ENCODE results near the gene SYCE1L.

The SYCE1L gene

DNA sequence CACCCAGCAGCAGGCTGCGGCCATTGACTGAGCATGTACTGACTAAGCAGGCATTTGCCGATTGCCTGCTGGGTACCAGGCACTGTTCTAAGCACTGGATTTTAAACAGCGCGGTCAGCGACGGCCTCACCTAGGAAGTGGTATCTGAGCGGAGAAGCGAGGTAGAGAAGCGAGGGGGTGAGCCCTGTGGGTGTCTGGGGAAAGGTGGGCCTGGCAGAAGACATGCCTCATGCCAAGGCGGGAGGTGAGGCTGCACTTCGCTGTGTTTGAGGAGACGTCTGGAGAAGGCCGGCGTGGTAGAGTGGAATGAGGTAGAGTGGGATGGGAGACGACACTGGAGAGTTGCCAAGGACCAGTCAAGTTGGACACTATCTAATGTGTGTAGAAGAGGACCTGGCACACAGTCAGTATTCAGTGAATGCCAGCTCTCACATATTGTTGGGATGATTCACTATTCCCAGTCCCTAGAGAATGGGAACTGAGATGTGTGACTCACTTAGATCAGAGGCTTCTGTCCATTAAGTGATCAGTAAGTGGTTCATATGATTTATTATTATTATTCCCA is 14.4 kb downstream of the SYCE1L start:
- no peak overlapping the region for H3K4me3 ChIP-seq (ENCODE audit: low read depth, low read length)
- TF ChIP-seq, protein P1, sequence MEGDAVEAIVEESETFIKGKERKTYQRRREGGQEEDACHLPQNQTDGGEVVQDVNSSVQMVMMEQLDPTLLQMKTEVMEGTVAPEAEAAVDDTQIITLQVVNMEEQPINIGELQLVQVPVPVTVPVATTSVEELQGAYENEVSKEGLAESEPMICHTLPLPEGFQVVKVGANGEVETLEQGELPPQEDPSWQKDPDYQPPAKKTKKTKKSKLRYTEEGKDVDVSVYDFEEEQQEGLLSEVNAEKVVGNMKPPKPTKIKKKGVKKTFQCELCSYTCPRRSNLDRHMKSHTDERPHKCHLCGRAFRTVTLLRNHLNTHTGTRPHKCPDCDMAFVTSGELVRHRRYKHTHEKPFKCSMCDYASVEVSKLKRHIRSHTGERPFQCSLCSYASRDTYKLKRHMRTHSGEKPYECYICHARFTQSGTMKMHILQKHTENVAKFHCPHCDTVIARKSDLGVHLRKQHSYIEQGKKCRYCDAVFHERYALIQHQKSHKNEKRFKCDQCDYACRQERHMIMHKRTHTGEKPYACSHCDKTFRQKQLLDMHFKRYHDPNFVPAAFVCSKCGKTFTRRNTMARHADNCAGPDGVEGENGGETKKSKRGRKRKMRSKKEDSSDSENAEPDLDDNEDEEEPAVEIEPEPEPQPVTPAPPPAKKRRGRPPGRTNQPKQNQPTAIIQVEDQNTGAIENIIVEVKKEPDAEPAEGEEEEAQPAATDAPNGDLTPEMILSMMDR (IDR thresholded peaks at IDR 0.05; ENCODE audit: low read depth, low read length, missing control alignments), result no peak
- in situ Hi-C loops (cut with HindIII; ENCODE audit: low sequenced_read_pairs), result no loop called here
- DNase-seq (ENCODE audit: low read depth), result peak; percentile 65

DNA sequence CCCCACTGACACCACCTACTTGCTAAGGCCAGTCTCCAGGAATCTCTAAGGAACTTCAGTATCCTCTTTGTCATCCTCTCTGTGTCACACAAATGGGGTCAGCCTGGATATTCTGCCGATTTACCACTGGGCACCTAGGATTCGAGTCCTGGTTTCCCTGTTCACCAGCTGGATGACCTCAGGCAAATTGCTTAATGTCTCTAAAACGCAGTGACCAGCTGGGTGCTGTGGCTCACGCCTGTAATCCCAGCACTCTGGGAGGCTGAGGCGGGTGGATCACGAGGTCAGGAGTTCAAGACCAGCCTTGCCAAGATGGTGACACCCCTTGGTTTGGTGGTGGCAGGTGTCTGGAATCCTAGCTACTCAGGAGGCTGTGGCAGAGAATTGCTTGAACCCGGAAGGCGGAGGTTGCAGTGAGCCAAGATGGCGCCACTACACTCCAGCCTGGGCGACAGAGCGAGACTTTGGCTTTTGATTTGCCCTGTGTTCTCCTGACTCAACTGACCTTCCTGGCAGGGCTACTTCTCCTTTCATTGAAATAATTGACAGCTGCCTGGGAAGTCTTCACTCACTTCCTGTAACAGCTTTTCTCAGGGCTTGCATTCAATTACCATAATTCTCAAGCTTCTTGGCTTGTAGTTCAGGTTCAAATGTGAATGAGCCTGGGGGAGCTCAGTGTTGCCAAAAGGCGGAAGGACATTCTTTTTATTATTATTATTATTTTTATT is 15.4 kb downstream of the SYCE1L start:
- TF ChIP-seq, protein P1 (IDR thresholded peaks at IDR 0.05; ENCODE audit: low read depth, low read length, missing control alignments), result no peak
- no peak overlapping the region for H3K4me3 ChIP-seq (ENCODE audit: low read depth, low read length)
- in situ Hi-C loops (cut with HindIII; ENCODE audit: low sequenced_read_pairs), result no loop called here
- no peak for DNase-seq (ENCODE audit: low read depth)

DNA sequence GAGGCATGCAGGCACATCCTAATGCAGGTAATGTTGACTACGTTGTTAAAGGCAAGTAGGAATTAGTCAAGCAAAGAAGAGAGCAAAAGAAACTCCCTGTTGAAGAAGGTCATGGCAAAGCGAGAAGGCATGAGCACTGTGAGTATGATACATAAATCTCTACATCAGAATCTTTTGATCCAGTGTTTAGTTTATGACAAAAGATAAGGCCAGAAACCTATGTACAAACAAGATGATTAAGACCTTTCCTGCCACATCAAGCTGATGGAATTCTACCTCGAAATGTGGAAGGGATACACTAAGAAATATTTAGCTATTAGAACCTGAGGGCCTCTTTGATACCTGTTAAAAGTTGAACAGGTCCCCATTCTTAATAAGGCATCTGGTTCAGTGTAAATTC is 20.2 kb downstream of the SYCE1L start:
- TF ChIP-seq, protein P1 (IDR thresholded peaks at IDR 0.05; ENCODE audit: low read depth, low read length, missing control alignments), result no peak
- in situ Hi-C loops (cut with HindIII; ENCODE audit: low sequenced_read_pairs), result no loop called here
- DNase-seq (ENCODE audit: low read depth), result no peak
- no peak overlapping the region for H3K4me3 ChIP-seq (ENCODE audit: low read depth, low read length)

DNA sequence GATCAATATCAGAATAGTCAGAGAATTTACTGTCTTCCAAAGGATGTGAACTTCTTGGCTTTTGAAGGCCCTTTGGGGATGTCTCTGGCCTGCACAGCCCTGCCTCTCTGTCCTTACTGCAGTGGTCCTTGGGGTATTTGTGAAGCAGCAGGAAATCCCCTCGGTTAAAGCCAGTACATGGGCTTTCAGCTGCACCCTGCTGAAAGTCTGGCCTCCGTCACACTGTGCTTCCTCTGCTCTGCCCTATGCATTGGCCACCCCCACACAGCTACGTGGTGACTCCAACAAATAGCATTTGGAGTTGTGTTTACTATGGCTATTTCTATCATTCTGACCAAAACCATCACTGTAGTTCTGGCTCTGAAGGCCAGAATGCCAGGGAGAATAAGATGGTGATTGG is 21.2 kb downstream of the SYCE1L start:
- in situ Hi-C loops (cut with HindIII; ENCODE audit: low sequenced_read_pairs), result no loop called here
- TF ChIP-seq, protein P1 (IDR thresholded peaks at IDR 0.05; ENCODE audit: low read depth, low read length, missing control alignments), result no peak

DNA sequence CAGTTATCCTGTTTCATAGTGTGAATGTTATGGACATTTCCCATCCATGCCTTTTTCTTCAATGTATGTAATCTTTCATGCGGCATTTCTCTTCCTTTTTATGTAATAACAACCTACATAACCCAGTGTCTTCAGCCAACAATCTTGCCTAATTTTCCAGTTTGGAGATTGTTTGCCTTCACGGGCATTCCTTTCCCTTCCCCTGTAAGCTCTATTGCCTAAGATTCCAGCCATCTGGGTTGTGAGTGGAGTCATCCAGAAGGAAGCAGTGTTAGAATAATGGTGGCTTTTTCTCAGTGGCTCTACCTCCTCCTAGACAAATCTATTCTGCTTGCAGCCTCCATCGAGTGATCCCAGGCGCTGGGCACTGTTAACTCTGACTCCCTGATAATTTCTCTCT is 22.3 kb downstream of the SYCE1L start:
- TF ChIP-seq, protein P1 (IDR thresholded peaks at IDR 0.05; ENCODE audit: low read depth, low read length, missing control alignments), result no peak
- in situ Hi-C loops (cut with HindIII; ENCODE audit: low sequenced_read_pairs), result no loop called here
- no peak overlapping the region for H3K4me3 ChIP-seq (ENCODE audit: low read depth, low read length)
- no peak for DNase-seq (ENCODE audit: low read depth)

More for the DNA sequence above, 21.2 kb downstream of the SYCE1L start:
- H3K4me3 ChIP-seq (ENCODE audit: low read depth, low read length), result no peak overlapping the region
- no peak for DNase-seq (ENCODE audit: low read depth)

DNA sequence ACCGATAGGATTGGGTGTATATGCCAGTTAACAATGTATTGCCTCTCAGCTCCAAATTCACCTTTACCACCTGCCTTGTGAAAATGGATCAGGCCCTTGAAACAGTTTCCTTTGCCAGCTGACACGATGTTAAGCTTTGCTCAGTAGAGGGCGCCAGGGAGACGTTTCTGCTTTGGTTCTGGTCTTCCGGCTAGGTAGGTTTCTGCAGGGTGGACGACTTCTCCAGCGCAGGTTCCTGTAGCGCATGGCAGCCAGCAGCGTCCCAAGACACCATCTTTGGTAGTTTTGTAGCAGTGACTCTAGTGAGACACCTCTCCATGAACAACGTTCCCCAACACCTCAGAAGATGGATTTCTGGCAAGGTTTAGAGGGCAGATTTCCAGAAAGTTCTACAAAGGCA is 24.0 kb downstream of the SYCE1L start:
- no peak for DNase-seq (ENCODE audit: low read depth)
- TF ChIP-seq, protein P1 (IDR thresholded peaks at IDR 0.05; ENCODE audit: low read depth, low read length, missing control alignments), result peak; percentile 9
- no peak overlapping the region for H3K4me3 ChIP-seq (ENCODE audit: low read depth, low read length)
- in situ Hi-C loops (cut with HindIII; ENCODE audit: low sequenced_read_pairs), result no loop called here

Data from astrocyte of the cerebellum (primary cell).